H7 (cell line): ENCODE data around the gene UBA5. TPM values are rescaled to one million over a fixed set of nuclear protein-coding genes. Genes with fewer than 3 reads are reported as not detected.
"Not testable (repeated sequence)": the region's sequence is repeated elsewhere in the genome, so short reads cannot be mapped to it uniquely, and the experiment has no call there.

Experiments
- DNase-seq: peaks from one replicate; pipeline ENCODE4 v3.0.0; 2012
- H3K27me3 ChIP-seq: 2 replicates; pipeline ENCODE4 v1.6.0; 2011; ENCODE audit warnings: mild to moderate bottlenecking, low read length; ENCODE audit not compliant: control insufficient read depth, insufficient read depth
- H3K36me3 ChIP-seq: replicated peaks from 2 replicates; pipeline ENCODE4 v1.5.1; 2011; ENCODE audit warnings: low read length; ENCODE audit not compliant: control insufficient read depth, insufficient read depth
- H3K4me3 ChIP-seq: 2 replicates; pipeline ENCODE4 v1.5.1; 2011; ENCODE audit warnings: low read depth, mild to moderate bottlenecking, control low read depth, low read length, moderate library complexity; ENCODE audit not compliant: insufficient read depth
- total RNA-seq: library from RNA; depleted of rRNA; stranded (reverse); fragments of >200 nt; shearing (Covaris generic); gene quantifications from 2 replicates; pipeline ENCODE4 v1.2.3, GENCODE V29; 2014

Gene UBA5
- total RNA-seq, 1 experiment from 2014 or later = 26.9 TPM

- no peak for DNase-seq
- Histone ChIP-seq H3K4me3 (no peak overlapping the region), H3K27me3 (no peaks in the 10 kb centered on the region)
Observed at GRCh38 chr3:132638706-132639105, 21.4 kb upstream of the UBA5 start.

GRCh38 chr3:132641427-132641826, 18.7 kb upstream of the UBA5 start:
- H3K36me3 ChIP-seq, H3K4me3 ChIP-seq, H3K27me3 ChIP-seq, DNase-seq: not testable (repeated sequence)

More at GRCh38 chr3:132638706-132639105, 21.4 kb upstream of the UBA5 start:
- peaks cover 4% of the 10 kb centered on the region for H3K36me3 ChIP-seq

GRCh38 chr3:132641837-132642538, 18.1 kb upstream of the UBA5 start:
- H3K27me3 ChIP-seq = no peaks in the 10 kb centered on the region
- peak; percentile 52 for DNase-seq
- H3K4me3 ChIP-seq = no peak overlapping the region
- H3K36me3 ChIP-seq = peaks cover 4% of the 10 kb centered on the region

- Histone ChIP-seq H3K36me3 (peaks cover 4% of the 10 kb centered on the region), H3K27me3 (no peaks in the 10 kb centered on the region), H3K4me3 (no peak overlapping the region)
- DNase-seq = no peak
Observed at GRCh38 chr3:132642539-132642847, 17.6 kb upstream of the UBA5 start.

- Histone ChIP-seq H3K36me3 (peaks cover 4% of the 10 kb centered on the region), H3K27me3 (no peaks in the 10 kb centered on the region), H3K4me3 (no peak overlapping the region)
- no peak for DNase-seq
Observed at GRCh38 chr3:132643366-132643765, 16.8 kb upstream of the UBA5 start.

- Histone ChIP-seq H3K4me3 (no peak overlapping the region), H3K27me3 (no peaks in the 10 kb centered on the region), H3K36me3 (no peaks in the 10 kb centered on the region)
- peak; percentile 18 for DNase-seq
Observed at GRCh38 chr3:132645058-132645457, 15.1 kb upstream of the UBA5 start.

GRCh38 chr3:132650153-132650552, 10.0 kb upstream of the UBA5 start:
- no peaks in the 10 kb centered on the region for H3K36me3 ChIP-seq
- DNase-seq = no peak
- H3K27me3 ChIP-seq = no peaks in the 10 kb centered on the region
- no peak overlapping the region for H3K4me3 ChIP-seq

GRCh38 chr3:132652640-132653270, 7.4 kb upstream of the UBA5 start:
- no peaks in the 10 kb centered on the region for H3K36me3 ChIP-seq
- DNase-seq = no peak
- no peak overlapping the region for H3K4me3 ChIP-seq
- no peaks in the 10 kb centered on the region for H3K27me3 ChIP-seq

- DNase-seq = no peak
- no peaks in the 10 kb centered on the region for H3K27me3 ChIP-seq
- H3K36me3 ChIP-seq = no peaks in the 10 kb centered on the region
- H3K4me3 ChIP-seq = no peak overlapping the region
Observed at GRCh38 chr3:132654190-132654589, 5.9 kb upstream of the UBA5 start.

- Histone ChIP-seq H3K36me3 (no peaks in the 10 kb centered on the region), H3K4me3 (no peak overlapping the region), H3K27me3 (no peaks in the 10 kb centered on the region)
- DNase-seq = no peak
Observed at GRCh38 chr3:132654721-132655120, 5.4 kb upstream of the UBA5 start.

- H3K36me3 ChIP-seq = no peaks in the 10 kb centered on the region
- no peak for DNase-seq
- no peaks in the 10 kb centered on the region for H3K27me3 ChIP-seq
- no peak overlapping the region for H3K4me3 ChIP-seq
Observed at GRCh38 chr3:132655471-132655870, 4.7 kb upstream of the UBA5 start.

- DNase-seq = no peak
- Histone ChIP-seq H3K36me3 (no peaks in the 10 kb centered on the region), H3K27me3 (no peaks in the 10 kb centered on the region), H3K4me3 (no peak overlapping the region)
Observed at GRCh38 chr3:132657869-132658747, 2.0 kb upstream of the UBA5 start.

- peak overlapping the region; percentile 92 for H3K4me3 ChIP-seq
- no peak for DNase-seq
- no peaks in the 10 kb centered on the region for H3K36me3 ChIP-seq
- H3K27me3 ChIP-seq = no peaks in the 10 kb centered on the region
Observed at GRCh38 chr3:132659000-132659364, 1.1 kb upstream of the UBA5 start.

GRCh38 chr3:132659365-132660051, 621 bp upstream of the UBA5 start, which contains the start of gene ACAD11:
ACAD11 (minus strand) TSS chr3:132659809; CDS start chr3:132659751, 58 bp downstream.
- Histone ChIP-seq H3K27me3 (no peaks in the 10 kb centered on the region), H3K36me3 (no peaks in the 10 kb centered on the region), H3K4me3 (peak within 1 kb of the TSS; percentile 92)
- peak; percentile 70 for DNase-seq
